ENCODE measurements around the gene THSD4.

GRCh38 chr15:71344316-71344715 lies 229.0 kb downstream of the THSD4 start:
- no peak for TF ChIP-seq CTCF (IDR thresholded peaks at IDR 0.05)
- TF ChIP-seq POLR2A (IDR thresholded peaks at IDR 0.05), result no peak
